ENCODE results near the gene TMEM101. TPM values are rescaled to one million over a fixed set of nuclear protein-coding genes. Genes with fewer than 3 reads are reported as not detected.

TMEM101 gene
- total RNA-seq (10 to 100 TPM; 13.4 to 32.4 (median 26.6) TPM), total RNA-seq (5.9 to 36.4 (median 19.7) reads per million in 29 experiments)
- total RNA-seq (2013), result 30.1 TPM

GRCh38 chr17:44014437-44015172, at the start of gene TMEM101:
Gene TMEM101 (minus strand): TSS chr17:44014963. CDS start chr17:44014952, 11 bp downstream.
- peaks cover 7 to 17% (median 15%) of the 10 kb centered on the region in 3 donors for H3K4me1 Mint-ChIP-seq
- Histone ChIP-seq H3K36me3 (ENCODE audit: control insufficient read depth in 2 of 2, extremely low read depth in 1 of 2, insufficient read depth in 1 of 2, low read length in 1 of 2) (peaks cover 0 to 8% of the 10 kb centered on the region in 2 donors), H3K9me3 (no peaks in the 10 kb centered on the region), H3K4me3 (ENCODE audit: control insufficient read depth in 1 of 2, extremely low read depth in 1 of 2, low read length in 1 of 2) (peak within 1 kb of the TSS; percentile 88 to 92), H3K4me1 (ENCODE audit: control insufficient read depth in 1 of 2, extremely low read depth in 1 of 2, insufficient read depth in 2 of 2, low read length in 2 of 2) (peaks cover 6 to 20% of the 10 kb centered on the region in 2 experiments), H3K27me3 (replicated peaks in 1 of 2; ENCODE audit: control insufficient read depth in 2 of 2, extremely low read depth in 1 of 2, insufficient read depth in 2 of 2, low read length in 1 of 2) (peaks cover 0 to under 1% of the 10 kb centered on the region in 2 experiments), H3K27ac (ENCODE audit: low read length) (peak within 1 kb of the TSS; percentile 46)
- peak; percentile 97 to 100 (median 98) for ATAC-seq (replicated peaks in 1 of 4)
- POLR2A ChIA-PET, result no interaction called here
- H3K36me3 Mint-ChIP-seq, result peaks cover 10% of the 10 kb centered on the region
- H3K27me3 Mint-ChIP-seq, result no peaks in the 10 kb centered on the region
- H3K27ac Mint-ChIP-seq, result peak within 1 kb of the TSS; percentile 94 to 98
- H3K4me3 Mint-ChIP-seq, result peak within 1 kb of the TSS; percentile 90 to 99 (median 99)
- CTCF ChIA-PET, result interaction anchor here in 1 of 2 donors (0.9 kb wide), 1 partner anchor 531 kb away, joined by 3 read pairs; the partner anchor contains the start of gene DHX8
- WGBS (ENCODE audit: insufficient coverage), result under 1% methylated on average over 37 of the region's 43 CpGs
- DNase-seq, result peak; percentile 69 to 94 (median 88)
- no peaks in the 10 kb centered on the region for H3K9me3 Mint-ChIP-seq

GRCh38 chr17:44063704-44064639, 49.2 kb upstream of the TMEM101 start:
- Histone ChIP-seq H3K36me3 (ENCODE audit: control insufficient read depth in 2 of 2, extremely low read depth in 1 of 2, insufficient read depth in 1 of 2, low read length in 1 of 2) (peaks cover 5 to 31% of the 10 kb centered on the region in 2 donors), H3K4me3 (ENCODE audit: control insufficient read depth in 1 of 2, extremely low read depth in 1 of 2, low read length in 1 of 2) (no peak overlapping the region), H3K27ac (ENCODE audit: low read length) (no peak overlapping the region), H3K9me3 (no peaks in the 10 kb centered on the region), H3K4me1 (ENCODE audit: control insufficient read depth in 1 of 2, extremely low read depth in 1 of 2, insufficient read depth in 2 of 2, low read length in 2 of 2) (peaks cover 12 to 27% of the 10 kb centered on the region in 2 experiments), H3K27me3 (replicated peaks in 1 of 2; ENCODE audit: control insufficient read depth in 2 of 2, extremely low read depth in 1 of 2, insufficient read depth in 2 of 2, low read length in 1 of 2) (no peaks in the 10 kb centered on the region)
- Mint-ChIP-seq H3K27me3 (no peaks in the 10 kb centered on the region), H3K4me1 (peaks cover 57 to 71% (median 60%) of the 10 kb centered on the region in 3 donors), H3K9me3 (no peaks in the 10 kb centered on the region), H3K4me3 (peak overlapping the region in 2 of 3 donors; percentile 28 to 35), H3K36me3 (peaks cover 26% of the 10 kb centered on the region), H3K27ac (peak overlapping the region; percentile 32 to 41)
- POLR2A ChIA-PET, result no interaction called here
- WGBS (ENCODE audit: insufficient coverage), result 97% methylated on average over 4 of the region's 10 CpGs
- ATAC-seq (replicated peaks in 1 of 4), result no peak
- CTCF ChIA-PET, result interaction anchor here in 1 of 2 donors (1.0 kb wide), 1 partner anchor 20 kb away, joined by 3 read pairs; no protein-coding TSS in a partner anchor
- DNase-seq, result no peak

- ATAC-seq (replicated peaks in 1 of 4) (no peak), DNase-seq (no peak)
- Mint-ChIP-seq H3K27ac (peak overlapping the region in 1 of 2 donors; percentile 11), H3K9me3 (no peaks in the 10 kb centered on the region), H3K4me3 (no peak overlapping the region), H3K27me3 (no peaks in the 10 kb centered on the region), H3K36me3 (peaks cover 29% of the 10 kb centered on the region), H3K4me1 (peaks cover 59 to 65% (median 60%) of the 10 kb centered on the region in 3 donors)
- WGBS (ENCODE audit: insufficient coverage), result 93% methylated on average over 14 of the region's 15 CpGs
- peaks cover 5 to 33% of the 10 kb centered on the region in 2 donors for H3K36me3 ChIP-seq (ENCODE audit: control insufficient read depth in 2 of 2, extremely low read depth in 1 of 2, insufficient read depth in 1 of 2, low read length in 1 of 2)
- H3K9me3 ChIP-seq, result no peaks in the 10 kb centered on the region
- ChIA-PET CTCF (no interaction called here), POLR2A (interaction anchor here in 1 of 2 donors (0.7 kb wide), 1 partner anchor 16 kb away, joined by 4 read pairs; no protein-coding TSS in a partner anchor)
- H3K4me3 ChIP-seq (ENCODE audit: control insufficient read depth in 1 of 2, extremely low read depth in 1 of 2, low read length in 1 of 2), result no peak overlapping the region
- H3K4me1 ChIP-seq (ENCODE audit: control insufficient read depth in 1 of 2, extremely low read depth in 1 of 2, insufficient read depth in 2 of 2, low read length in 2 of 2), result peaks cover 12 to 27% of the 10 kb centered on the region in 2 experiments
- H3K27ac ChIP-seq (ENCODE audit: low read length), result no peak overlapping the region
- H3K27me3 ChIP-seq (replicated peaks in 1 of 2; ENCODE audit: control insufficient read depth in 2 of 2, extremely low read depth in 1 of 2, insufficient read depth in 2 of 2, low read length in 1 of 2), result no peaks in the 10 kb centered on the region
These were observed 48.1 kb upstream of the TMEM101 start for GRCh38 chr17:44062871-44063270.

- no peaks in the 10 kb centered on the region for H3K9me3 Mint-ChIP-seq
- H3K4me3 Mint-ChIP-seq, result no peak overlapping the region
- 100% methylated on average over 1 of the region's 1 CpG for WGBS (ENCODE audit: insufficient coverage)
- H3K4me3 ChIP-seq (ENCODE audit: control insufficient read depth in 1 of 2, extremely low read depth in 1 of 2, low read length in 1 of 2), result no peak overlapping the region
- CTCF ChIA-PET, result interaction anchor here in 1 of 2 donors (0.6 to 0.7 kb wide), 3 partner anchors 25 to 714 kb away, joined by 3 to 5 read pairs (median 4); no protein-coding TSS in a partner anchor
- no peaks in the 10 kb centered on the region for H3K27me3 ChIP-seq (replicated peaks in 1 of 2; ENCODE audit: control insufficient read depth in 2 of 2, extremely low read depth in 1 of 2, insufficient read depth in 2 of 2, low read length in 1 of 2)
- POLR2A ChIA-PET, result interaction anchor here in 1 of 2 donors (0.5 kb wide), 1 partner anchor 278 kb away, joined by 9 read pairs; no protein-coding TSS in a partner anchor
- no peaks in the 10 kb centered on the region for H3K27me3 Mint-ChIP-seq
- H3K4me1 Mint-ChIP-seq, result peaks cover 47 to 56% (median 49%) of the 10 kb centered on the region in 3 donors
- DNase-seq, result no peak
- no peak overlapping the region for H3K27ac Mint-ChIP-seq
- no peak overlapping the region for H3K27ac ChIP-seq (ENCODE audit: low read length)
- peaks cover 5 to 41% of the 10 kb centered on the region in 2 donors for H3K36me3 ChIP-seq (ENCODE audit: control insufficient read depth in 2 of 2, extremely low read depth in 1 of 2, insufficient read depth in 1 of 2, low read length in 1 of 2)
- peaks cover 7 to 20% of the 10 kb centered on the region in 2 experiments for H3K4me1 ChIP-seq (ENCODE audit: control insufficient read depth in 1 of 2, extremely low read depth in 1 of 2, insufficient read depth in 2 of 2, low read length in 2 of 2)
- peaks cover 29% of the 10 kb centered on the region for H3K36me3 Mint-ChIP-seq
- ATAC-seq (replicated peaks in 1 of 4), result no peak
- no peaks in the 10 kb centered on the region for H3K9me3 ChIP-seq
These were observed 46.7 kb upstream of the TMEM101 start for GRCh38 chr17:44061446-44061845.

- POLR2A ChIA-PET, result no interaction called here
These were observed 44.5 kb upstream of the TMEM101 start for GRCh38 chr17:44059101-44059892.

More at GRCh38 chr17:44059101-44059892, 44.5 kb upstream of the TMEM101 start:
- Mint-ChIP-seq H3K4me3 (no peak overlapping the region), H3K27ac (no peak overlapping the region), H3K4me1 (peaks cover 46 to 52% (median 46%) of the 10 kb centered on the region in 3 donors), H3K36me3 (peaks cover 33% of the 10 kb centered on the region), H3K9me3 (no peaks in the 10 kb centered on the region), H3K27me3 (no peaks in the 10 kb centered on the region)
- CTCF ChIA-PET, result interaction anchor here in 1 of 2 donors (0.5 kb wide), 1 partner anchor 141 kb away, joined by 3 read pairs; no protein-coding TSS in a partner anchor
- WGBS (ENCODE audit: insufficient coverage), result 96% methylated on average over 9 of the region's 14 CpGs
- H3K36me3 ChIP-seq (ENCODE audit: control insufficient read depth in 2 of 2, extremely low read depth in 1 of 2, insufficient read depth in 1 of 2, low read length in 1 of 2), result peaks cover 5 to 43% of the 10 kb centered on the region in 2 donors
- H3K27ac ChIP-seq (ENCODE audit: low read length), result peak overlapping the region; percentile 18
- H3K9me3 ChIP-seq, result no peaks in the 10 kb centered on the region
- H3K4me3 ChIP-seq (ENCODE audit: control insufficient read depth in 1 of 2, extremely low read depth in 1 of 2, low read length in 1 of 2), result no peak overlapping the region
- H3K4me1 ChIP-seq (ENCODE audit: control insufficient read depth in 1 of 2, extremely low read depth in 1 of 2, insufficient read depth in 2 of 2, low read length in 2 of 2), result peaks cover 0 to 4% of the 10 kb centered on the region in 2 experiments
- ATAC-seq (replicated peaks in 1 of 4) (no peak), DNase-seq (no peak)
- H3K27me3 ChIP-seq (replicated peaks in 1 of 2; ENCODE audit: control insufficient read depth in 2 of 2, extremely low read depth in 1 of 2, insufficient read depth in 2 of 2, low read length in 1 of 2), result no peaks in the 10 kb centered on the region

All from T-cell (primary cell).